ENCODE results near the gene KCNK1.
"Not testable (repeated sequence)": the region's sequence is repeated elsewhere in the genome, so short reads cannot be mapped to it uniquely, and the experiment has no call there.

KCNK1 gene

DNA sequence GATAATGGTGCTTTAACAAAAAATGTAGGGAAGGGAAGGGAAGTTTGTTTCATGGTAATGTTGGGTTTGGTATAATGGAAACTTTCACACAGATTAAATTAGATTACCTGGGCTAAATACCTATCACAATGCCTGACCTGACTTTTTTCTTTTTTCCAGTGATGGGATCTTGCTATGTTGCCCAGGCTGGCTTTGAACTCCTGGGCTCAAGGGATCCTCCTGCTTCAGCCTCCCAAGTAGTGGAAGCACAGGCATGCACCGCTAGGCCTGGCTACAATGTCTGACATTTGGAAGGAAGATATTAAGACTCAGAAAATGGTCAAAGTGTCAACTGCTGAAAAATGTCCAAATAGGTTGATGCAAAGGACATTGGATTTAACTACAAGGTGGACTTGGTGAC lies 67.4 kb downstream of the KCNK1 start:
- Histone ChIP-seq H3K27ac (ENCODE audit: low read length) (no peak overlapping the region), H3K36me3 (replicated peaks; ENCODE audit: insufficient read depth, low read length) (no peaks in the 10 kb centered on the region), H3K4me1 (ENCODE audit: low read length) (no peaks in the 10 kb centered on the region), H3K4me3 (ENCODE audit: low read length) (no peak overlapping the region), H2AFZ (ENCODE audit: low read length) (no peak overlapping the region), H3K27me3 (replicated peaks; ENCODE audit: insufficient read depth, low read length) (no peaks in the 10 kb centered on the region), H4K20me1 (ENCODE audit: insufficient read depth, low read length) (no peaks in the 10 kb centered on the region), H3K9ac (ENCODE audit: low read length) (no peak overlapping the region), H3K9me2 (replicated peaks; ENCODE audit: insufficient read depth, low read length) (no peaks in the 10 kb centered on the region), H3F3A (ENCODE audit: insufficient read depth, low read length) (no peaks in the 10 kb centered on the region), H3K9me3 (replicated peaks; ENCODE audit: insufficient read depth, low read length) (no peaks in the 10 kb centered on the region), H3K79me2 (ENCODE audit: low read length) (no peaks in the 10 kb centered on the region), H3K4me2 (ENCODE audit: low read depth, low read length) (no peak overlapping the region)
- DNase-seq, result no peak
- TF ChIP-seq EZH2phosphoT487 (IDR thresholded peaks at IDR 0.05; ENCODE audit: low read length), result no peak
- TF ChIP-seq CTCF (IDR thresholded peaks at IDR 0.05; ENCODE audit: low read length), result no peak
- TF ChIP-seq EZH2 (optimal IDR thresholded peaks at IDR 0.05; ENCODE audit: low read depth, low read length), result no peak

GRCh38 chr1:233686653-233687052 lies 72.7 kb downstream of the KCNK1 start:
- DNase-seq; H2AFZ ChIP-seq (ENCODE audit: low read length); H3K9ac ChIP-seq (ENCODE audit: low read length): not testable (repeated sequence)

DNA sequence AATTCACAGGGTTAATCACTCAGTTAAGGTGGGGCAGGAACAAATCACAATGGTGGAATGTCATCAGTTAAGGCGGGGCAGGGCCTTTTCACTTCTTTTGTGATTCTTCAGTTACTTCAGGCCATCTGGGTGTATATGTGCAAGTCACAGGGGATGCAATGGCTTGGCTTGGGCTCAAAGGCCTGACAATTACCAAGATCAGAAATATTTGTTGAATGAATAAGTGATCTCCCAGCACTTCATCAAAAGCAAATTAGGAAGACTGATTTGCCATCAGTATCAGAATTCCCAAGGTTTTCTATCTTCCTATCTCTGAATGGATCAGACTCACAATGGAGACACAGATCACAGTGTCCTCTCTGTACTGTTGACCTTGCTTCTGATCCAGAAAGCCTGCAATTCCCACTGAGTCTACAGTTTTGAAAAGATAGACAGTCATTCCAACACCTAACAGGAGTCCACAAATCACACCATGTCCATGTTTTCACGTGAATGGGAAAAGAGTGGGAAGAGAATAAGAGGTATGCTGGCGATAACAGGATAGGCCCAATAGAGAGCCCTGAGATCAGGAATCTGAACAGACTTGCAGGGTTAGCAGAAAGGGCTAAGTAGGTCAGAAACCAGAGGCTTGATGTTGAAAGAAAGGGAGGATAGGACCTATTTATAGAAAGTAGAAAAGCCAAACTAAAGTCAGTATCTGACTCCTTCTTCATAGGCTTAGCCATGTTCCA lies 75.3 kb downstream of the KCNK1 start:
- no peaks in the 10 kb centered on the region for H3K9me2 ChIP-seq (replicated peaks; ENCODE audit: insufficient read depth, low read length)
- no peak overlapping the region for H3K4me3 ChIP-seq (ENCODE audit: low read length)
- no peak overlapping the region for H2AFZ ChIP-seq (ENCODE audit: low read length)
- H3K9ac ChIP-seq (ENCODE audit: low read length), result no peak overlapping the region
- no peaks in the 10 kb centered on the region for H3K27me3 ChIP-seq (replicated peaks; ENCODE audit: insufficient read depth, low read length)
- H4K20me1 ChIP-seq (ENCODE audit: insufficient read depth, low read length), result no peaks in the 10 kb centered on the region
- no peak overlapping the region for H3K27ac ChIP-seq (ENCODE audit: low read length)
- H3K36me3 ChIP-seq (replicated peaks; ENCODE audit: insufficient read depth, low read length), result no peaks in the 10 kb centered on the region
- no peaks in the 10 kb centered on the region for H3K4me1 ChIP-seq (ENCODE audit: low read length)
- no peak for TF ChIP-seq EZH2phosphoT487 (IDR thresholded peaks at IDR 0.05; ENCODE audit: low read length)
- no peak for DNase-seq
- no peaks in the 10 kb centered on the region for H3F3A ChIP-seq (ENCODE audit: insufficient read depth, low read length)
- no peaks in the 10 kb centered on the region for H3K79me2 ChIP-seq (ENCODE audit: low read length)
- no peaks in the 10 kb centered on the region for H3K9me3 ChIP-seq (replicated peaks; ENCODE audit: insufficient read depth, low read length)
- no peak overlapping the region for H3K4me2 ChIP-seq (ENCODE audit: low read depth, low read length)

More at GRCh38 chr1:233686653-233687052, 72.7 kb downstream of the KCNK1 start:
- not testable (repeated sequence) for H3K4me3 ChIP-seq (ENCODE audit: low read length); H3K4me2 ChIP-seq (ENCODE audit: low read depth, low read length); H3K27ac ChIP-seq (ENCODE audit: low read length); H3K9me3 ChIP-seq (replicated peaks; ENCODE audit: insufficient read depth, low read length); H3K9me2 ChIP-seq (replicated peaks; ENCODE audit: insufficient read depth, low read length); H3K36me3 ChIP-seq (replicated peaks; ENCODE audit: insufficient read depth, low read length); H3K27me3 ChIP-seq (replicated peaks; ENCODE audit: insufficient read depth, low read length); H3K4me1 ChIP-seq (ENCODE audit: low read length); H3F3A ChIP-seq (ENCODE audit: insufficient read depth, low read length); H3K79me2 ChIP-seq (ENCODE audit: low read length); H4K20me1 ChIP-seq (ENCODE audit: insufficient read depth, low read length)

DNA sequence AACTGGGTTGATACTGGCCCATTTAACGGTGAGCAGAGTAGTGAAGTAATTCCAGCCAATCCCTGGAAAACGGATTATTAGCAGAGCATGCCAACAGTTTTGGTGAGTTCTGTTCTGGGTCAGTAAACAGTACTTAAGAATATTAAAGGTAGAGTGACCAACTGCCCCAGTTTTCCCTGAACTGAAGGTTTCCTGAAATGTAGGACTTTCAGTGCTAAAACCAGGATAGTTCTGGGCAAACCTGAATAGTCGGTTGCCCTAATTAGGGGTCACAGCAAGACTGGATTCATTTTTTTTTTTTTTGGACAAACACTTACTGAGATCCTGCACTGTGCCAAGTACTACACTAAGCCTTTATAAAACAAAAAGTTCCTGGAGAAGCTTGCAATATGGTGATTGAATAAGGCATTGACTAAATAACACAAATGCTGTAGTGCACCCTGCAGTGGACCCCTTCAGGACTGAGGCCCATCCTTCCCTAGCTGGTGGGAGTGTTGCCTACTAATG lies 75.9 kb downstream of the KCNK1 start:
- Histone ChIP-seq H3K4me3 (ENCODE audit: low read length) (no peak overlapping the region), H3F3A (ENCODE audit: insufficient read depth, low read length) (no peaks in the 10 kb centered on the region), H3K9me2 (replicated peaks; ENCODE audit: insufficient read depth, low read length) (no peaks in the 10 kb centered on the region), H3K36me3 (replicated peaks; ENCODE audit: insufficient read depth, low read length) (no peaks in the 10 kb centered on the region), H2AFZ (ENCODE audit: low read length) (no peak overlapping the region), H3K4me1 (ENCODE audit: low read length) (no peaks in the 10 kb centered on the region), H3K79me2 (ENCODE audit: low read length) (no peaks in the 10 kb centered on the region), H3K9ac (ENCODE audit: low read length) (no peak overlapping the region), H3K27ac (ENCODE audit: low read length) (no peak overlapping the region), H3K27me3 (replicated peaks; ENCODE audit: insufficient read depth, low read length) (no peaks in the 10 kb centered on the region), H4K20me1 (ENCODE audit: insufficient read depth, low read length) (no peaks in the 10 kb centered on the region), H3K4me2 (ENCODE audit: low read depth, low read length) (no peak overlapping the region), H3K9me3 (replicated peaks; ENCODE audit: insufficient read depth, low read length) (no peaks in the 10 kb centered on the region)
- TF ChIP-seq CTCF (IDR thresholded peaks at IDR 0.05; ENCODE audit: low read length) (no peak), EZH2 (optimal IDR thresholded peaks at IDR 0.05; ENCODE audit: low read depth, low read length) (no peak), EZH2phosphoT487 (IDR thresholded peaks at IDR 0.05; ENCODE audit: low read length) (no peak)
- DNase-seq, result no peak

Measured in MM.1S (cell line).